Smooth muscle cell (in vitro differentiated cells): ENCODE results near the gene CLPTM1L. TPM values are rescaled to one million over a fixed set of nuclear protein-coding genes. Genes with fewer than 3 reads are reported as not detected.
"Not testable (repeated sequence)": the region's sequence is repeated elsewhere in the genome, so short reads cannot be mapped to it uniquely, and the experiment has no call there.

ENCODE experiments used
- DNase-seq: peaks from one replicate; lab custom pipeline; 2025; ENCODE audit not compliant: unreplicated experiment; lab: John Stamatoyannopoulos, UW
- H2AFZ ChIP-seq: fragments of 200-600 bp; sonication (generic); 2 replicates; pipeline ENCODE4 v1.6.0; 2016; ENCODE audit warnings: antibody characterized with exemption, low read depth, mild to moderate bottlenecking
- H3F3A ChIP-seq: fragments of 200-600 bp; sonication (generic); 2 replicates; pipeline ENCODE4 v1.6.0; 2017; ENCODE audit warnings: antibody characterized with exemption, low read depth
- H3K27ac ChIP-seq: fragments of 200-600 bp; sonication (generic); 2 replicates; pipeline ENCODE4 v1.5.1; 2016; ENCODE audit warnings: low read depth, mild to moderate bottlenecking
- H3K27me3 ChIP-seq: fragments of 200-600 bp; sonication (generic); 2 replicates; pipeline ENCODE4 v1.6.1; 2016; ENCODE audit warnings: low read depth, mild to moderate bottlenecking
- H3K36me3 ChIP-seq: fragments of 200-600 bp; sonication (generic); 2 replicates; pipeline ENCODE4 v1.5.1; 2016; ENCODE audit warnings: low read depth
- H3K4me1 ChIP-seq: fragments of 200-600 bp; sonication (generic); 2 replicates; pipeline ENCODE4 v1.5.1; 2016; ENCODE audit warnings: low read depth
- H3K4me2 ChIP-seq: fragments of 200-600 bp; sonication (generic); 2 replicates; pipeline ENCODE4 v1.6.0; 2016; ENCODE audit warnings: mild to moderate bottlenecking
- H3K4me3 ChIP-seq: fragments of 200-600 bp; sonication (generic); 2 replicates; pipeline ENCODE4 v1.5.1; 2016; ENCODE audit warnings: mild to moderate bottlenecking
- H3K79me2 ChIP-seq: fragments of 200-600 bp; sonication (generic); 2 replicates; pipeline ENCODE4 v1.6.0; 2016; ENCODE audit warnings: low read depth, mild to moderate bottlenecking
- H3K9ac ChIP-seq: fragments of 200-600 bp; sonication (generic); 2 replicates; pipeline ENCODE4 v1.6.0; 2016; ENCODE audit warnings: low read depth
- H3K9me3 ChIP-seq: fragments of 200-600 bp; sonication (generic); replicated peaks from 2 replicates; pipeline ENCODE4 v1.5.1; 2016; ENCODE audit warnings: low read depth
- H4K20me1 ChIP-seq: fragments of 200-600 bp; sonication (generic); 2 replicates; pipeline ENCODE4 v1.6.0; 2016; ENCODE audit warnings: low read depth
- WGBS: methylation state at CpG from one replicate; pipeline ENCODE4 v1.1.7; 2016; ENCODE audit warnings: low lambda C conversion rate; 5-methylcytosine and 5-hydroxymethylcytosine counted together
- polyA plus RNA-seq: library from polyadenylated mRNA; unstranded; fragments of >200 nt; fragmentation: Nextera tagmentation; extraction: Ambion mirVana; gene quantifications from 2 replicates; pipeline ENCODE4 v1.2.1, GENCODE V29; 2016
- total RNA-seq: library from RNA; depleted of rRNA; stranded (reverse); fragments of >200 nt; gene quantifications from 2 replicates; pipeline ENCODE4 v1.2.3, GENCODE V29; 2014
- TF ChIP-seq, protein P1 (sequence below): fragments of 200-600 bp; sonication (generic); IDR thresholded peaks from 2 replicates; pipeline ENCODE4 v1.5.1; 2017; ENCODE audit warnings: borderline replicate concordance, mild to moderate bottlenecking, antibody characterized with exemption; ENCODE audit not compliant: insufficient read depth, poor library complexity, severe bottlenecking

CLPTM1L gene
- total and polyA plus RNA-seq, 2 experiments from 2014 or later = 125 to 127 TPM

- no peaks in the 10 kb centered on the region for H3K36me3 ChIP-seq
- TF ChIP-seq, protein P1, sequence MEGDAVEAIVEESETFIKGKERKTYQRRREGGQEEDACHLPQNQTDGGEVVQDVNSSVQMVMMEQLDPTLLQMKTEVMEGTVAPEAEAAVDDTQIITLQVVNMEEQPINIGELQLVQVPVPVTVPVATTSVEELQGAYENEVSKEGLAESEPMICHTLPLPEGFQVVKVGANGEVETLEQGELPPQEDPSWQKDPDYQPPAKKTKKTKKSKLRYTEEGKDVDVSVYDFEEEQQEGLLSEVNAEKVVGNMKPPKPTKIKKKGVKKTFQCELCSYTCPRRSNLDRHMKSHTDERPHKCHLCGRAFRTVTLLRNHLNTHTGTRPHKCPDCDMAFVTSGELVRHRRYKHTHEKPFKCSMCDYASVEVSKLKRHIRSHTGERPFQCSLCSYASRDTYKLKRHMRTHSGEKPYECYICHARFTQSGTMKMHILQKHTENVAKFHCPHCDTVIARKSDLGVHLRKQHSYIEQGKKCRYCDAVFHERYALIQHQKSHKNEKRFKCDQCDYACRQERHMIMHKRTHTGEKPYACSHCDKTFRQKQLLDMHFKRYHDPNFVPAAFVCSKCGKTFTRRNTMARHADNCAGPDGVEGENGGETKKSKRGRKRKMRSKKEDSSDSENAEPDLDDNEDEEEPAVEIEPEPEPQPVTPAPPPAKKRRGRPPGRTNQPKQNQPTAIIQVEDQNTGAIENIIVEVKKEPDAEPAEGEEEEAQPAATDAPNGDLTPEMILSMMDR = no peak
- no peak overlapping the region for H3K27ac ChIP-seq
- no peak for DNase-seq
- no peak overlapping the region for H3K9ac ChIP-seq
- no peak overlapping the region for H3K4me2 ChIP-seq
- no peaks in the 10 kb centered on the region for H3K4me1 ChIP-seq
- 98% methylated on average over 30 of the region's 30 CpGs for WGBS
- peaks cover 46% of the 10 kb centered on the region for H3K27me3 ChIP-seq
- H4K20me1 ChIP-seq = no peaks in the 10 kb centered on the region
- no peak overlapping the region for H2AFZ ChIP-seq
- no peaks in the 10 kb centered on the region for H3K79me2 ChIP-seq
- H3F3A ChIP-seq = no peaks in the 10 kb centered on the region
- H3K4me3 ChIP-seq = no peak overlapping the region
- H3K9me3 ChIP-seq = no peaks in the 10 kb centered on the region
These were observed 52.0 kb downstream of the CLPTM1L start for GRCh38 chr5:1292846-1293415.

GRCh38 chr5:1292139-1292538, 52.8 kb downstream of the CLPTM1L start:
- peaks cover 42% of the 10 kb centered on the region for H3K27me3 ChIP-seq
- no peaks in the 10 kb centered on the region for H3K79me2 ChIP-seq
- no peak for DNase-seq
- H3K9ac ChIP-seq = no peak overlapping the region
- no peak overlapping the region for H3K27ac ChIP-seq
- H3F3A ChIP-seq = no peaks in the 10 kb centered on the region
- TF ChIP-seq, protein P1 = no peak
- no peak overlapping the region for H3K4me3 ChIP-seq
- H3K4me2 ChIP-seq = no peak overlapping the region
- H3K36me3 ChIP-seq = no peaks in the 10 kb centered on the region
- no peaks in the 10 kb centered on the region for H4K20me1 ChIP-seq
- 88% methylated on average over 6 of the region's 6 CpGs for WGBS
- no peaks in the 10 kb centered on the region for H3K9me3 ChIP-seq
- H2AFZ ChIP-seq = no peak overlapping the region
- H3K4me1 ChIP-seq = no peaks in the 10 kb centered on the region

DNA sequence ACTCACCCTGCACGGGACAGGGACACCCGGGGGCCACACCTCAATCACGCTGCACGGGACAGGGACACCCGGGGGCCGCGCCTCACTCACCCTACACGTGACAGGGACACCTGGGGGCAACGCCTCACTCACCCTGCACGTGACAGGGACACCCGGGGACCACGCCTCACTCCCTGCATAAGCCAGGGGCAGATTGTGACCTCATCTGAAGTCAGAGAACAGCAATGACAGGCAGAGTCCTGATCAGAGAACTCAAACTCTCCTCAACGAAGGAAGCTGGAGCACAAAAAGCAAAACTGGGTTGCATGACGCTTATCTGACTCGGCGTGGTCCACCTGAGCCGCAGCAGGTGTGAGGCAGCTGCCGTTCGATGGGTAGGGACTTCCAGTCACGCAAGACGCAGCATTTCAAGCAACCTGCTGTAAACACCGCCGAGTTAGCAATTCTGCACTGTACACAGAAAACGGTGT, 53.3 kb downstream of the CLPTM1L start:
- Histone ChIP-seq H3K4me1 (no peaks in the 10 kb centered on the region), H3K27me3 (peaks cover 39% of the 10 kb centered on the region), H4K20me1 (no peaks in the 10 kb centered on the region), H3K79me2 (no peaks in the 10 kb centered on the region), H3K9me3 (no peaks in the 10 kb centered on the region), H3F3A (no peaks in the 10 kb centered on the region), H3K36me3 (no peaks in the 10 kb centered on the region), H3K27ac (no peak overlapping the region), H3K4me3 (no peak overlapping the region), H3K4me2 (no peak overlapping the region), H2AFZ (no peak overlapping the region), H3K9ac (no peak overlapping the region)
- 89% methylated on average over 24 of the region's 24 CpGs for WGBS
- DNase-seq = no peak
- TF ChIP-seq, protein P1 = no peak

DNA sequence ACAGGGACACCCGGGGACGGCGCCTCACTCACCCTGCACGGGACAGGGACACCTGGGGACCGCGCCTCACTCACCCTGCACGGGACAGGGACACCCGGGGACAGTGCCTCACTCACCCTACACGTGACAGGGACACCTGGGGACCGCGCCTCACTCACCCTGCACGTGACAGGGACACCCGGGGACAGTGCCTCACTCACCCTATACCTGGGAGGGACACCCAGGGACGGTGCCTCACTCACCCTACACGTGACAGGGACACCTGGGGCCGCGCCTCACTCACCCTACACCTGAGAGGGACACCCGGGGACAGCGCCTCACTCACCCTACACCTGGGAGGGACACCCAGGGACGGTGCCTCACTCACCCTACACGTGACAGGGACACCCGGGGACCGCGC, 53.9 kb downstream of the CLPTM1L start:
- H3K27me3 ChIP-seq = peaks cover 32% of the 10 kb centered on the region
- H3K36me3 ChIP-seq, H3K79me2 ChIP-seq, H4K20me1 ChIP-seq, H3F3A ChIP-seq, H2AFZ ChIP-seq, H3K4me1 ChIP-seq, H3K9me3 ChIP-seq, H3K27ac ChIP-seq, DNase-seq, H3K4me2 ChIP-seq, H3K4me3 ChIP-seq, H3K9ac ChIP-seq: not testable (repeated sequence)
- WGBS = 90% methylated on average over 22 of the region's 24 CpGs

- H4K20me1 ChIP-seq, H3F3A ChIP-seq, H3K4me3 ChIP-seq, H3K9me3 ChIP-seq, H2AFZ ChIP-seq, H3K9ac ChIP-seq, H3K27ac ChIP-seq, DNase-seq, H3K79me2 ChIP-seq, H3K4me1 ChIP-seq, H3K4me2 ChIP-seq, H3K36me3 ChIP-seq: not testable (repeated sequence)
- no CpG with 5 or more reads among the region's 32 CpGs for WGBS
- peaks cover 18% of the 10 kb centered on the region for H3K27me3 ChIP-seq
These were observed 55.3 kb downstream of the CLPTM1L start for GRCh38 chr5:1289559-1289958.
